CD14-positive monocyte (primary cell): Measurements from ENCODE around the gene YPEL3. TPM values are rescaled to one million over a fixed set of nuclear protein-coding genes. Genes with fewer than 3 reads are reported as not detected.

Experiments used
- DNase-seq, 3 donors: peaks; one replicate each; pipeline ENCODE4 v3.0.0-alpha.2; 2011 to 2022
- H2AFZ ChIP-seq: 2 replicates; pipeline ENCODE4 v1.6.0; 2012; ENCODE audit warnings: mild to moderate bottlenecking, low read depth, low read length, inconsistent platforms; ENCODE audit not compliant: insufficient read depth, poor library complexity, severe bottlenecking
- H3K27ac ChIP-seq, 2 donors: 1 replicate in 1 of 2; 2 replicates in 1 of 2; pipeline ENCODE4 v1.5.1; 2012 to 2013; ENCODE audit warnings: low read length in 2 of 2, control low read depth in 1 of 2, inconsistent platforms in 1 of 2, low read depth in 1 of 2, mild to moderate bottlenecking in 1 of 2
- H3K27me3 ChIP-seq, 2 donors: one replicate each; pipeline versions ENCODE4 v1.6.0 to v1.6.1; 2011 to 2013; ENCODE audit warnings: low read length in 2 of 2; ENCODE audit not compliant: control insufficient read depth in 2 of 2, insufficient read depth in 2 of 2
- H3K36me3 ChIP-seq, 2 donors: replicated peaks in 1 of 2; 1 replicate in 1 of 2; 2 replicates in 1 of 2; pipeline versions ENCODE4 v1.5.1 to v1.6.1; 2012 to 2013; ENCODE audit warnings: low read length in 2 of 2, control low read depth in 1 of 2, inconsistent platforms in 1 of 2, mild to moderate bottlenecking in 1 of 2; ENCODE audit not compliant: insufficient read depth in 2 of 2, control insufficient read depth in 1 of 2
- H3K4me1 ChIP-seq, 2 donors: 1 replicate in 1 of 2; 2 replicates in 1 of 2; pipeline versions ENCODE4 v1.5.1 to v1.6.1; 2012 to 2013; ENCODE audit warnings: low read length in 2 of 2, control low read depth in 1 of 2, inconsistent platforms in 1 of 2, mild to moderate bottlenecking in 1 of 2, moderate library complexity in 1 of 2; ENCODE audit not compliant: insufficient read depth in 2 of 2, control insufficient read depth in 1 of 2
- H3K4me2 ChIP-seq: replicated peaks from 2 replicates; pipeline ENCODE3; 2012; ENCODE audit warnings: low read length, moderate library complexity, mild to moderate bottlenecking; ENCODE audit not compliant: poor library complexity, severe bottlenecking; ENCODE audit errors: extremely low read depth
- H3K4me3 ChIP-seq, 3 experiments: fragments of 200-600 bp in 1 of 3; sonication (generic) in 1 of 3; replicated peaks in 1 of 3; 1 replicate in 2 of 3; 2 replicates in 1 of 3; pipeline ENCODE4 v1.5.1; 2011 to 2013; ENCODE audit warnings: low read length in 3 of 3, mild to moderate bottlenecking in 3 of 3, control low read depth in 2 of 3, low read depth in 2 of 3, inconsistent platforms in 1 of 3, moderate library complexity in 1 of 3
- H3K79me2 ChIP-seq: 2 replicates; pipeline ENCODE4 v1.6.0; 2012; ENCODE audit warnings: mild to moderate bottlenecking, control low read depth, inconsistent platforms, low read length, moderate library complexity; ENCODE audit not compliant: insufficient read depth
- H3K9ac ChIP-seq: 2 replicates; pipeline ENCODE4 v1.6.0; 2017; ENCODE audit warnings: low read length, mild to moderate bottlenecking; ENCODE audit not compliant: insufficient read depth, poor library complexity, severe bottlenecking
- H3K9me3 ChIP-seq, 2 donors: replicated peaks in 1 of 2; 1 replicate in 1 of 2; 2 replicates in 1 of 2; pipeline versions ENCODE4 v1.5.1 to v1.6.1; 2012 to 2013; ENCODE audit warnings: low read length in 2 of 2, control low read depth in 1 of 2; ENCODE audit not compliant: control insufficient read depth in 1 of 2, insufficient read depth in 1 of 2
- H4K20me1 ChIP-seq: 2 replicates; pipeline ENCODE4 v1.6.0; 2012; ENCODE audit warnings: mild to moderate bottlenecking, low read length, control low read depth, moderate library complexity; ENCODE audit not compliant: insufficient read depth
- H3K27ac Mint-ChIP-seq, 7 donors: one replicate each; pipeline ENCODE4 v1.8.0; 2020; ENCODE audit warnings: mild to moderate bottlenecking in 7 of 7, mixed read lengths in 7 of 7, moderate library complexity in 6 of 7, inconsistent platforms in 2 of 7
- H3K27me3 Mint-ChIP-seq, 3 donors: one replicate each; pipeline ENCODE4 v1.8.0; 2021 to 2022; ENCODE audit warnings: low read depth in 3 of 3, mild to moderate bottlenecking in 3 of 3, mixed read lengths in 3 of 3, moderate library complexity in 3 of 3, inconsistent platforms in 1 of 3
- H3K36me3 Mint-ChIP-seq, 2 donors: one replicate each; pipeline ENCODE4 v1.8.0; 2020; ENCODE audit warnings: mixed read lengths in 2 of 2, inconsistent platforms in 1 of 2, mild to moderate bottlenecking in 1 of 2
- H3K4me1 Mint-ChIP-seq: one replicate; pipeline ENCODE4 v1.8.0; 2020; ENCODE audit warnings: mild to moderate bottlenecking, mixed read lengths
- H3K4me3 Mint-ChIP-seq, 2 donors: one replicate each; pipeline ENCODE4 v1.8.0; 2020; ENCODE audit warnings: mild to moderate bottlenecking in 2 of 2, mixed read lengths in 2 of 2, moderate library complexity in 1 of 2
- H3K9me3 Mint-ChIP-seq, 7 donors: one replicate each; pipeline ENCODE4 v1.8.0; 2020 to 2022; ENCODE audit warnings: mixed read lengths in 7 of 7, mild to moderate bottlenecking in 6 of 7, moderate library complexity in 6 of 7, inconsistent platforms in 2 of 7
- WGBS: methylation state at CpG from one replicate; pipeline ENCODE4 v1.1.5; 2013; ENCODE audit warnings: missing lambda C conversion rate; ENCODE audit not compliant: insufficient coverage; 5-methylcytosine and 5-hydroxymethylcytosine counted together
- intact Hi-C, 2 donors: fragments of 100-400 bp; cut with micrococcal nuclease; formaldehyde crosslinking; loops; one replicate each; pipeline versions ENCODE4 v1.15.0 to v1.15.1; 2023
- polyA plus RNA-seq, 3 donors: library from polyadenylated mRNA; depleted of rRNA in 1 of 3; unstranded in 2 of 3; stranded (reverse) in 1 of 3; fragments of 300-500 nt in 2 of 3; fragments of >200 nt in 1 of 3; fragmentation: Illumina TruSeq in 2 of 3; gene quantifications; 1 replicate in 2 of 3; 2 replicates in 1 of 3; pipeline ENCODE4 v1.2.3, GENCODE V29; 2012 to 2021
- TF ChIP-seq, protein P1 (sequence below): fragments of 200-600 bp; IDR thresholded peaks from one replicate; pipeline ENCODE4 v1.8.0; 2022; ENCODE audit warnings: antibody characterized with exemption, mild to moderate bottlenecking

YPEL3 gene
- polyA plus RNA-seq, 3 donors = 182 to 283 (median 235) TPM

DNA sequence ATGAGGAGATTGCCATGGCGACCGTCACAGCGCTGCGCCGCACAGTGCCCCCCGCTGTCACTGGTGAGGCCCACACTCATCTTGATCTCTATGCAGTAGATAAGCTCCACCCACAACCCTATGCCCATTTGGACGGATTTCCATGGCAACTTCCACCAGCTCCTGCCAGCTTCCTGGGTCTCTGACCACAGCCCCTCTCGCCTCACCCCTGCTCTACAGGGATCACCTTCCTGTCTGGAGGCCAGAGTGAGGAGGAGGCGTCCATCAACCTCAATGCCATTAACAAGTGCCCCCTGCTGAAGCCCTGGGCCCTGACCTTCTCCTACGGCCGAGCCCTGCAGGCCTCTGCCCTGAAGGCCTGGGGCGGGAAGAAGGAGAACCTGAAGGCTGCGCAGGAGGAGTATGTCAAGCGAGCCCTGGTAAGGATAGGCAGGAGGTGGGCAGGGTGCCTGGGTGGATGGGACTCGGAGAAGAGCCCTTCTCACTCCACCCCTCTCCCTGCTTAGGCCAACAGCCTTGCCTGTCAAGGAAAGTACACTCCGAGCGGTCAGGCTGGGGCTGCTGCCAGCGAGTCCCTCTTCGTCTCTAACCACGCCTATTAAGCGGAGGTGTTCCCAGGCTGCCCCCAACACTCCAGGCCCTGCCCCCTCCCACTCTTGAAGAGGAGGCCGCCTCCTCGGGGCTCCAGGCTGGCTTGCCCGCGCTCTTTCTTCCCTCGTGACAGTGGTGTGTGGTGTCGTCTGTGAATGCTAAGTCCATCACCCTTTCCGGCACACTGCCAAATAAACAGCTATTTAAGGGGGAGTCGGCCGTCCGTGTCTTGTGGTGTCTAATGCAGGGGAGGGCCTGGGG is 26.2 kb downstream of the YPEL3 start:
- Histone ChIP-seq H3K36me3 (peaks cover 54 to 66% of the 10 kb centered on the region in 2 donors), H3K27ac (peak overlapping the region; percentile 7 to 39), H4K20me1 (peaks cover 65% of the 10 kb centered on the region), H3K9ac (no peak overlapping the region), H3K27me3 (no peaks in the 10 kb centered on the region), H3K4me3 (no peak overlapping the region), H2AFZ (no peak overlapping the region), H3K79me2 (peaks cover 64% of the 10 kb centered on the region), H3K4me2 (no peak overlapping the region), H3K4me1 (peaks cover 29 to 44% of the 10 kb centered on the region in 2 donors), H3K9me3 (no peaks in the 10 kb centered on the region)
- H3K4me3 Mint-ChIP-seq = peak overlapping the region in 1 of 2 donors; percentile 31
- TF ChIP-seq, protein P1, sequence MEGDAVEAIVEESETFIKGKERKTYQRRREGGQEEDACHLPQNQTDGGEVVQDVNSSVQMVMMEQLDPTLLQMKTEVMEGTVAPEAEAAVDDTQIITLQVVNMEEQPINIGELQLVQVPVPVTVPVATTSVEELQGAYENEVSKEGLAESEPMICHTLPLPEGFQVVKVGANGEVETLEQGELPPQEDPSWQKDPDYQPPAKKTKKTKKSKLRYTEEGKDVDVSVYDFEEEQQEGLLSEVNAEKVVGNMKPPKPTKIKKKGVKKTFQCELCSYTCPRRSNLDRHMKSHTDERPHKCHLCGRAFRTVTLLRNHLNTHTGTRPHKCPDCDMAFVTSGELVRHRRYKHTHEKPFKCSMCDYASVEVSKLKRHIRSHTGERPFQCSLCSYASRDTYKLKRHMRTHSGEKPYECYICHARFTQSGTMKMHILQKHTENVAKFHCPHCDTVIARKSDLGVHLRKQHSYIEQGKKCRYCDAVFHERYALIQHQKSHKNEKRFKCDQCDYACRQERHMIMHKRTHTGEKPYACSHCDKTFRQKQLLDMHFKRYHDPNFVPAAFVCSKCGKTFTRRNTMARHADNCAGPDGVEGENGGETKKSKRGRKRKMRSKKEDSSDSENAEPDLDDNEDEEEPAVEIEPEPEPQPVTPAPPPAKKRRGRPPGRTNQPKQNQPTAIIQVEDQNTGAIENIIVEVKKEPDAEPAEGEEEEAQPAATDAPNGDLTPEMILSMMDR = no peak
- 90% methylated on average over 14 of the region's 31 CpGs for WGBS
- H3K9me3 Mint-ChIP-seq = peaks cover 0 to 2% (median 0%) of the 10 kb centered on the region in 7 donors
- peak overlapping the region in 5 of 7 donors; percentile 14 to 78 (median 50) for H3K27ac Mint-ChIP-seq
- H3K4me1 Mint-ChIP-seq = peaks cover 29% of the 10 kb centered on the region
- intact Hi-C loops = loop anchor here (5.0 kb wide), 1 partner anchor 52 kb away; the partner anchor contains the start of gene MAPK3 (in 2 of the 2)
- no peaks in the 10 kb centered on the region for H3K27me3 Mint-ChIP-seq
- no peak for DNase-seq
- peaks cover 55 to 68% of the 10 kb centered on the region in 2 donors for H3K36me3 Mint-ChIP-seq

DNA sequence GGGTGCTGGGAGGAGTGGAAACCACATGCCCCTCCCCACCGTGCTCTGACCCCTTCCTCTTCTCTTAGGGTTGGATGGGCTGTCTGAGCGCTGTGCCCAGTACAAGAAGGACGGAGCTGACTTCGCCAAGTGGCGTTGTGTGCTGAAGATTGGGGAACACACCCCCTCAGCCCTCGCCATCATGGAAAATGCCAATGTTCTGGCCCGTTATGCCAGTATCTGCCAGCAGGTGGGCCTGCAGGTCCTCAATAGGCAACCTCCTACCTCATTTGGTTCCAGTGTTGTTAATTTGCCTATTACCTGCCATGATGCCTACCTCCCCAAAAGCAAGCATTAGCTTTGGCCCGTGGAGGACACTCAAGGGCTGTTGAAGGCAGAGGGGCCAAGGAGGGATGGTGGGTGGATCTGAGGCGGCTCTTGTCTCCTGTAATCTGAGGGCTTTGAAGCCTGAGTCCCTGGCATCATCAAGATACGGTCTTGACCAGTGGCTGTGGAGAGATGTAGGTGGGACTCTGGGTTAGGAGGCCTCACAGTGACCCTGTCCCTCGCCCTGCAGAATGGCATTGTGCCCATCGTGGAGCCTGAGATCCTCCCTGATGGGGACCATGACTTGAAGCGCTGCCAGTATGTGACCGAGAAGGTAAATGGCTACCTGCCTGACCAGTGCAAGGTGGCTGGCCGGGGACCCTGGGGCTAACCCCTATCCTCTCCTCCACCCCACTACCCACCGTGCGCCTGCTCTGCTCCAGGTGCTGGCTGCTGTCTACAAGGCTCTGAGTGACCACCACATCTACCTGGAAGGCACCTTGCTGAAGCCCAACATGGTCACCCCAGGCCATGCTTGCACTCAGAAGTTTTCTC is 27.0 kb downstream of the YPEL3 start:
- Mint-ChIP-seq H3K27ac (peak overlapping the region; percentile 60 to 86 (median 76)), H3K36me3 (peaks cover 55 to 68% of the 10 kb centered on the region in 2 donors), H3K9me3 (peaks cover 0 to 2% (median 0%) of the 10 kb centered on the region in 7 donors), H3K4me1 (peaks cover 30% of the 10 kb centered on the region), H3K4me3 (no peak overlapping the region), H3K27me3 (no peaks in the 10 kb centered on the region)
- peaks cover 65% of the 10 kb centered on the region for H4K20me1 ChIP-seq
- H3K4me3 ChIP-seq = no peak overlapping the region
- H3K36me3 ChIP-seq = peaks cover 54 to 66% of the 10 kb centered on the region in 2 donors
- peak overlapping the region; percentile 6 to 39 for H3K27ac ChIP-seq
- peaks cover 69% of the 10 kb centered on the region for H3K79me2 ChIP-seq
- peak in 2 of 3 donors; percentile 43 to 54 for DNase-seq
- no peak overlapping the region for H3K4me2 ChIP-seq
- intact Hi-C loops = loop anchor here (5.0 kb wide), 1 partner anchor 53 kb away; the partner anchor contains the start of gene MAPK3 (in 2 of the 2)
- no peaks in the 10 kb centered on the region for H3K27me3 ChIP-seq
- TF ChIP-seq, protein P1 = peak; percentile 80
- no peak overlapping the region for H3K9ac ChIP-seq
- H3K4me1 ChIP-seq = peaks cover 33 to 45% of the 10 kb centered on the region in 2 donors
- H2AFZ ChIP-seq = no peak overlapping the region
- 83% methylated on average over 13 of the region's 17 CpGs for WGBS
- H3K9me3 ChIP-seq = no peaks in the 10 kb centered on the region
